GM21381 (cell line): Measurements from ENCODE around the gene CCDC81.
"Not testable (repeated sequence)": the region's sequence is repeated elsewhere in the genome, so short reads cannot be mapped to it uniquely, and the experiment has no call there.

Source experiments
- ATAC-seq: cut with Tn5 transposase; IDR thresholded peaks from one replicate; pipeline ENCODE4 v1.9.1; 2021; ENCODE audit warnings: mild to moderate bottlenecking, moderate library complexity; ENCODE audit not compliant: unreplicated experiment

CCDC81 gene

GRCh38 chr11:86374586-86374985, at the start of gene CCDC81:
Gene CCDC81, plus strand, starts transcription at chr11:86374887. Its CDS starts 277 bp downstream, at chr11:86375164.
- no peak for ATAC-seq

- no peak for ATAC-seq
Measured at GRCh38 chr11:86335131-86335767, 39.4 kb upstream of the CCDC81 start.

GRCh38 chr11:86337227-86337626, 37.5 kb upstream of the CCDC81 start:
- no peak for ATAC-seq

- no peak for ATAC-seq
Measured at GRCh38 chr11:86341382-86341781, 33.3 kb upstream of the CCDC81 start.

GRCh38 chr11:86346513-86346912, 28.2 kb upstream of the CCDC81 start:
- no peak for ATAC-seq

GRCh38 chr11:86355256-86355655, 19.4 kb upstream of the CCDC81 start:
- no peak for ATAC-seq

GRCh38 chr11:86357412-86357811, 17.3 kb upstream of the CCDC81 start:
- not testable (repeated sequence) for ATAC-seq

- ATAC-seq: no peak
Measured at GRCh38 chr11:86358720-86359119, 16.0 kb upstream of the CCDC81 start.

- no peak for ATAC-seq
Measured at GRCh38 chr11:86360775-86361395, 13.8 kb upstream of the CCDC81 start.

GRCh38 chr11:86363424-86363823, 11.3 kb upstream of the CCDC81 start:
- no peak for ATAC-seq

GRCh38 chr11:86365546-86365945, 9.1 kb upstream of the CCDC81 start:
- no peak for ATAC-seq

- no peak for ATAC-seq
Measured at GRCh38 chr11:86369668-86370067, 5.0 kb upstream of the CCDC81 start.

- no peak for ATAC-seq
Measured at GRCh38 chr11:86370171-86370570, 4.5 kb upstream of the CCDC81 start.

GRCh38 chr11:86370922-86371594, 3.6 kb upstream of the CCDC81 start:
- ATAC-seq: no peak

GRCh38 chr11:86372041-86372440, 2.6 kb upstream of the CCDC81 start:
- ATAC-seq: no peak

GRCh38 chr11:86372586-86372985, 2.1 kb upstream of the CCDC81 start:
- no peak for ATAC-seq

- ATAC-seq: no peak
Measured at GRCh38 chr11:86374069-86374468, 618 bp upstream of the CCDC81 start.

GRCh38 chr11:86377972-86378371, 3.3 kb downstream of the CCDC81 start:
- ATAC-seq: no peak

GRCh38 chr11:86380295-86381059, 5.8 kb downstream of the CCDC81 start:
- no peak for ATAC-seq

GRCh38 chr11:86383041-86383955, 8.6 kb downstream of the CCDC81 start:
- ATAC-seq: no peak
